Measurements from ENCODE around the gene C1orf105.

The C1orf105 gene

DNA sequence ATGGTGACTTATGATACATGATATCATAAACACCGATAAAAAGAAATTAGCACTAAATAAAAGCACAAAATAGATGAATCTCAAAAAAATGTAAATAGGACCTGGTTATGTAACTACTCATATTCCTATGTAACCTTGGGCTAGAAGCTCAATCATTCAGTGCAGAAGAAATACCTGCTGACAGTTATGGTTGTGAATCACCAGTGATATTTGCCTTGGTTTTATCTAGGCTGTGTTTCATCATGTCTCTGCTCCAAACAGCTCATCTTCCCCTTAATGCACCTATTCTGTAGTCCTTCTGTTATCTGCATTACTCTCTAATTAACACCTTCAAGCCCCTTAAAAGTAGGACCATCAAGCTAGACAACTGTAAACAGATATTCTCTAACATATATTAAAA, 39.7 kb downstream of the C1orf105 start:
- no peak for DNase-seq (ENCODE audit: low spot score)

- DNase-seq (ENCODE audit: low spot score) = no peak
These were observed 40.4 kb downstream of the C1orf105 start for GRCh38 chr1:172460887-172461315.

- no peak for DNase-seq (ENCODE audit: low spot score)
These were observed 45.1 kb downstream of the C1orf105 start for GRCh38 chr1:172465617-172466016.

- DNase-seq (ENCODE audit: low spot score) = no peak
These were observed 46.4 kb downstream of the C1orf105 start for GRCh38 chr1:172466795-172467407.

DNA sequence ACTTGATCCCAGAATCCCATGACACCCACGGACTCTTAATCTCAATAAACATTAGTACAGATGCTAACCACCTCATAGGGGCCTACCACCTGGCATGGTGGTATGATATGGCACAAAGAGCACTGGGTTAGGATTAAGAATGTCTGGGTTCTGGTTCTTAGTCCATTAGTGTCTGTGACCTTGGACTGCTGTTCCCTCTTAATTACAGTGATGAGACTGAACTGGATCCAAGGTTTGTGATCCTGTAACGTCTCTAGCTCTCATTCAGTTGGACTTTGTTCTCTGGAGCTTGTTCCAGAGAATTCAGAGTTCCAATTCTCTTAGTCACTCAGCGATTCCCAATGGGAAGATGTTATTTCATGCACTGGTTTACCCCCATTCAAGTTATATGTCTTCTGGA, 47.0 kb downstream of the C1orf105 start:
- no peak for DNase-seq (ENCODE audit: low spot score)

DNA sequence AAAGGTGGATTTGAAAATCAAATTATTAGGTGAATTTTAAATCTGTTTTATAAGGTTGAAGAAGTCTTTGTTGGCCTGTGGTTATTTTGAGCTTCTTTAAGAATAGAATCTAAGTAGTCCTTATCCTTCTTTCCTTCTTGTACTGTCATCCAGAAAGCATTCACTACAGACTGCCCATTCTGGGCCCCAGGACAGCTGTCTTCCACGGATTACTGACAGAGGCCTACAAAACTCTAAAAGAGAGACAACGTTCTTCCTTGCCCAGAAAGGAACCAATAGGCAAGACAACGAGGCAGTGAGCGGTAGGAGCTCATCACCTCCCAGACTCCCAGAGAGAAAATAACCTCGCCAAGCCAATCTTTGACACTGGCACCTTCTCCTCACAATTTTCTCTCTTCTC, 47.8 kb downstream of the C1orf105 start:
- no peak for DNase-seq (ENCODE audit: low spot score)

- DNase-seq (ENCODE audit: low spot score) = no peak
These were observed 49.2 kb downstream of the C1orf105 start for GRCh38 chr1:172469717-172470116.

- DNase-seq (ENCODE audit: low spot score) = no peak
These were observed 49.7 kb downstream of the C1orf105 start for GRCh38 chr1:172470149-172470548.

DNA sequence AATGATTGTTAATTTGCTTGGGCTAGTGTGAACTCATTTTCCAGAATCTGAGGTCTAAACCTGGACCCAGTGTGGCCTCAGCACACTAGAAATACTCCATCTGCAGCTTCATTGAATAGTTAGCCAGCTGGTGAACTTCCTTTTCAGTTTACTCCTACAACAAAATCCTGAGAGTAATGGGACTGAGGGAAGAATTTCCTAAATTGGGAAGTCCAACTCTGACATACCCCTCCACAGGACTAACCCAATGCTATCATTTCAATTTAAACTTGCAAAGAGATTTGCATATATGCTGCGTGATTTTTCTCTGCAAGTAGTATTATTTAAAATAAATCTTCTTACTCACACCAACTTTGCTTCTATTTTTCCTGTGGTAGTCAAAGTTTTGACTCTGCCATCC, 51.2 kb downstream of the C1orf105 start:
- no peak for DNase-seq (ENCODE audit: low spot score)

DNA sequence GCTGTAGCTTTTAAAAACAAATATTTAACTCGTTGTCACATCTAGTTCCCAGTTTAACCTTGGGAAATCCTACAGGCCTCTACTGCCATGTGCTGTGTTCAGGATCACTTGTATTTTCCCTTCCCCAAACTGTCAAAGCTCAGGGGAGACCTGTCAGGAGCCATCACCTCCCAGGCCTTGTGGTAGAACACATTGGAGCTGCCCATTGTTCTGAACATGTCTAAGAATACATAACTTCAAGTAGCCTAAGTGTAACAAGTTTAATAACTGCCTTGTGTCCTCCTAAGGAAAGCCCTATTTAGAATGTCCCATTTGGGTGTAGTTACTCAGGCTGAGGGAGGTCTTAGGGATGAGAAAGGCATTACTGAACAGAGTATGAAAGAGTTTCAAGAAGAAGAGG, 52.0 kb downstream of the C1orf105 start:
- no peak for DNase-seq (ENCODE audit: low spot score)

GRCh38 chr1:172473302-172473701, 52.8 kb downstream of the C1orf105 start:
- DNase-seq (ENCODE audit: low spot score) = no peak

DNA sequence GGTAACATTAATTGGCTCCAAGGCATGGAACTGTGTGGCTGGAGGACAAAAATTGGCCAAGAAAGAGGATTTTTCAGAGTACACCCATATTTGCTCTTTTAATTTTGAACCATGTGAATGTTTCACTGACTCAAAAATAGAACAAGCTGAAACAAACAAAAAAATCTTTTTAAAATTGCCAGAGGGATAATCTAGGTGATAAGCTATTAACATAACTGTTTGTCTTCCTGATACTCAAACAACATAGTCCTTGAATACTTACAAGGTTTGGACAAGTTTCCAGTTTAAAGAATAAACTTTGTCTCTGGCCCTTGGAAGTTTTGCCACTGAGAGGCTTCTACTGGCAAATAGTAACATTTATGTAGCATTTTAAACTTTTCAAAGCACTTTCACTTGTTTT, 53.4 kb downstream of the C1orf105 start:
- no peak for DNase-seq (ENCODE audit: low spot score)

DNA sequence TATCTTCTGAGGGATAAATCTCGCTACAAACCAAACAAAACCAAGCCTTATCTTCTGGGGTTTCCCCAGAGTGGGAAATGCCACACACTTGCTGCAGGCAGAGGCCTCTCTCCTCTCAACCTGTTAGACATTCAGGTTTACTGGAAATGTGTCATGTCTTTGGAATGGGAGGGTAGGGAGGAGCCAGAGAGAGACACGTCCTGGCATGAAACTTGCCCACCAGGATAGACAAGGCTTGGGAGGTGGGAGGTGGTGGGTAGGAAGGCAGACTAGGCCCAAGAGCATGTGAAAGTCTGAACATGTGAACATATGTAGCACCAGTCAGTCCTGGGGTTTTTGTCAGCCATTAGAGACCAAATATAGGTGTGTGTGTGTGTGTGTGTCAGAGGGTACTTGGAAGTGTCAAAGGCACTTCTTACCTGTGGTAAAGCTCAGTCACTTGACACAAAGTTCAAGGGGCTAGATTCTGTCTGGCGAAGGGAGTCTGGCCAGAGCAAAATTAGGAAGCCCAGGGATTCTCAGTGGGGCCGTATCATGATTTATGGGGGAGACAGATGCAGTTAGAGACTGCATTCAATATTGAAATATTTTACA, 55.8 kb downstream of the C1orf105 start:
- no peak for DNase-seq (ENCODE audit: low spot score)

GRCh38 chr1:172477216-172477615, 56.7 kb downstream of the C1orf105 start:
- no peak for DNase-seq (ENCODE audit: low spot score)

DNA sequence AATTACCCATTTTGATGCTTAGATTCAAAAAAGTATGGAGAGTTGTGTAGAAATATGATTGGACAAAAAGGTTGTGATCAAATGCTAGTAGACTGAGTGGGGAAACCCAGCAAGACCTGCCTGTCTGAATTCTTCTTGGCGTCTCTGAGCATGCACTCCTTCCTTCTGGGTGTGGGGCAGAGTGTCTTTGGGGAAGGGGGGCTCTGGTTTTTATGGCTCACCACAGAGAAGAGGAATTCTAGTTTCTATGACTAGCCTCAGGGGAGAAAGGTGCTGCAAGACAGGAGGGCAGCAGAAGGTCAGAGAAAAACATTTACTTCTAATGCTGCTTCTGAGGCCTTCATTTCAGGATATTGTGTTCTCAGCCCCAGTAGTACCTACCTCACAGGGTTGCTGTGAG, 57.3 kb downstream of the C1orf105 start:
- DNase-seq (ENCODE audit: low spot score) = no peak

- DNase-seq (ENCODE audit: low spot score) = no peak
These were observed 58.0 kb downstream of the C1orf105 start for GRCh38 chr1:172478485-172478884.

DNA sequence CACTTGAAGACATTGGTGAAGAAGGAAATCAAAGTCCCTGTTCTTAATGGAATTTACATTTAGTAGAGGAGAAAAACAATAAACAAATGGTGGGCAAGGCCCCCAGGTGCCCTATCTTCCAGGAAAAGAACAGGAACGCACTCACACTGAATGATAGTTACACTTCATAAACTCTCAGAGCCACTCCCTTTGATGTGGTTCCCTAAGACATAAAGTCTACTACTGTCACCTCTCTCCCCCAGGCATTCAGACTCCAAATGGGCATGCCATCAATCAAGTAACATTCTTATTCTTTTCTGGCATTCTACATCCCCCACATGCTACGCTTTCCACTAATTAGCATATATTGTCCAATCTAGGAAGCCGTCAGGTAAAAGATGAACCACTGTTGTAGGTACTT, 59.9 kb downstream of the C1orf105 start:
- DNase-seq (ENCODE audit: low spot score) = no peak

- DNase-seq (ENCODE audit: low spot score) = no peak
These were observed 61.6 kb downstream of the C1orf105 start for GRCh38 chr1:172482044-172482443.

GRCh38 chr1:172483448-172483847, 63.0 kb downstream of the C1orf105 start:
- DNase-seq (ENCODE audit: low spot score) = no peak

GRCh38 chr1:172484252-172484651, 63.8 kb downstream of the C1orf105 start:
- DNase-seq (ENCODE audit: low spot score) = no peak

DNA sequence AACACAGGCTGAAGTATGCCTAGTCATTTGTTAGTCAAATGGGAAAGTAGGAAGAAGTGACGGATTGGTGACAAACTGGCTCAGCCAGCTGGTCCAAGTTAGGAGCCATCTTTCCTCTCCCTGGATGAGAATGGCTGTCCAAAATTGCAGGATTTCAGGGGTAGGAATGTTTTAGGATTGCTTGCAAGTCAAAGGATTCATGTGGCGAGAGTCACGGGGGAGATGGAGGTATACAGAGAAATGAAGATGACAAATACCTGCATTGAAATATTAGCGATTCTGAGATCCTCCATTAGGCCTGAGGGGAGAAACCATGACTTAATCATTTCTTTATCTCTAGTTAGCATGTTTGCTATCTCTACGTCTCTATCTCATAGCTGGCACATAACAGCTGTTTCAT, 65.1 kb downstream of the C1orf105 start:
- no peak for DNase-seq (ENCODE audit: low spot score)

- DNase-seq (ENCODE audit: low spot score) = no peak
These were observed 66.4 kb downstream of the C1orf105 start for GRCh38 chr1:172486805-172487454.

- DNase-seq (ENCODE audit: low spot score) = no peak
These were observed 67.1 kb downstream of the C1orf105 start for GRCh38 chr1:172487550-172487949.

DNA sequence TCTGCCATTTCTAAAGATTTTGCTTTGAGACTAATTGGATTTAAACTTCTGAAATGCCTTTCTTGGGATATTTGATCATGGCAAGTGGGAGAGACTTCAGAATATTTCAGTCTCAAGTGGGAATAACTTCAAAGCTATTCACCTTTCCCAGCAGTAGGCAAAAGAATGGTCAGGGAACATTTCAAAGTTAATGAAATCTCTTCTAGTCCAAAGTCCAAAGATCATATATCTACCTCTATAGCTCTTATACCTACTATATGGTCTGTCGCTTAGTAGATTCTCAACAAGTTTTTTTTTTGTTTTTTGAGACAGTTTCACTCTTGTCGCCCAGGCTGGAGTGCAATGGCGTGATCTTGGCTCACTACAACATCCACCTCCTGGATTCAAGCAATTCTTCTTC, 67.9 kb downstream of the C1orf105 start:
- no peak for DNase-seq (ENCODE audit: low spot score)
